Stimulated activated naive CD8-positive, alpha-beta T cell treated with anti-CD3 and anti-CD28 coated beads, Interleukin-15, amount 100 ng/mL, for 72 hours (primary cell): ENCODE measurements around the gene MAT2B.
A peak's percentile ranks its signal among the peaks of the same experiment; 100 is the strongest.

Source experiments
- ATAC-seq: fragments of 150-1000 bp; cut with Tn5 transposase; 2 replicates; pipeline ENCODE4 v1.10.0; 2021; ENCODE audit warnings: mild to moderate bottlenecking, moderate library complexity
- DNase-seq, 2 donors: peaks; one replicate each; pipeline ENCODE4 v3.0.0; 2021 to 2022
- H3K27ac Mint-ChIP-seq, 2 donors: one replicate each; pipeline ENCODE4 v1.8.0; 2022; ENCODE audit warnings: mild to moderate bottlenecking in 2 of 2, mixed read lengths in 2 of 2, moderate library complexity in 2 of 2
- H3K27me3 Mint-ChIP-seq: one replicate; pipeline ENCODE4 v1.8.0; 2022; ENCODE audit warnings: mixed read lengths
- H3K4me1 Mint-ChIP-seq: one replicate; pipeline ENCODE4 v1.8.0; 2022; ENCODE audit warnings: mild to moderate bottlenecking, mixed read lengths
- H3K4me3 Mint-ChIP-seq, 2 donors: one replicate each; pipeline ENCODE4 v1.8.0; 2022; ENCODE audit warnings: mild to moderate bottlenecking in 2 of 2, mixed read lengths in 2 of 2, moderate library complexity in 1 of 2
- H3K9me3 Mint-ChIP-seq, 2 donors: one replicate each; pipeline ENCODE4 v1.8.0; 2022; ENCODE audit warnings: mixed read lengths in 2 of 2

MAT2B gene

GRCh38 chr5:163505368-163506094 is at the start of gene MAT2B:
TSS of gene MAT2B (plus strand) at chr5:163505619. CDS start at chr5:163505687, 68 bp downstream.
- ATAC-seq: peak; percentile 92
- Mint-ChIP-seq H3K27ac (peak within 1 kb of the TSS; percentile 98), H3K4me3 (peak within 1 kb of the TSS; percentile 91 to 95), H3K9me3 (no peaks in the 10 kb centered on the region), H3K27me3 (no peaks in the 10 kb centered on the region), H3K4me1 (peaks cover 26% of the 10 kb centered on the region)
- peak; percentile 95 to 97 for DNase-seq

- peak overlapping the region in 1 of 2 donors; percentile 53 for H3K27ac Mint-ChIP-seq
- DNase-seq (no peak), ATAC-seq (no peak)
- H3K9me3 Mint-ChIP-seq: no peaks in the 10 kb centered on the region
- peak overlapping the region in 1 of 2 donors; percentile 45 for H3K4me3 Mint-ChIP-seq
- peaks cover 37% of the 10 kb centered on the region for H3K4me1 Mint-ChIP-seq
- H3K27me3 Mint-ChIP-seq: no peaks in the 10 kb centered on the region
Observed at GRCh38 chr5:163456029-163456589, 49.3 kb upstream of the MAT2B start.

- no peak for ATAC-seq
- Mint-ChIP-seq H3K9me3 (no peaks in the 10 kb centered on the region), H3K4me3 (peak overlapping the region in 1 of 2 donors; percentile 30), H3K27me3 (no peaks in the 10 kb centered on the region), H3K27ac (no peak overlapping the region), H3K4me1 (peaks cover 37% of the 10 kb centered on the region)
- DNase-seq: no peak
Observed at GRCh38 chr5:163456840-163457239, 48.6 kb upstream of the MAT2B start.

- Mint-ChIP-seq H3K4me3 (peak overlapping the region; percentile 96 to 97), H3K4me1 (peaks cover 43% of the 10 kb centered on the region), H3K27me3 (no peaks in the 10 kb centered on the region), H3K9me3 (no peaks in the 10 kb centered on the region), H3K27ac (peak overlapping the region; percentile 99 to 100)
- DNase-seq: no peak
- no peak for ATAC-seq
Observed at GRCh38 chr5:163458778-163459385, 46.5 kb upstream of the MAT2B start.

- H3K4me3 Mint-ChIP-seq: peak overlapping the region; percentile 96 to 97
- ATAC-seq (no peak), DNase-seq (no peak)
- peak overlapping the region; percentile 99 to 100 for H3K27ac Mint-ChIP-seq
- H3K9me3 Mint-ChIP-seq: no peaks in the 10 kb centered on the region
- H3K27me3 Mint-ChIP-seq: no peaks in the 10 kb centered on the region
- H3K4me1 Mint-ChIP-seq: peaks cover 43% of the 10 kb centered on the region
Observed at GRCh38 chr5:163459462-163459818, 46.0 kb upstream of the MAT2B start.

GRCh38 chr5:163459819-163460561 is 45.4 kb upstream of the MAT2B start, which contains the start of gene NUDCD2:
TSS of gene NUDCD2 (minus strand) at chr5:163460102. CDS start at chr5:163460050, 52 bp downstream.
- H3K9me3 Mint-ChIP-seq: no peaks in the 10 kb centered on the region
- H3K27ac Mint-ChIP-seq: peak within 1 kb of the TSS; percentile 99 to 100
- H3K4me3 Mint-ChIP-seq: peak within 1 kb of the TSS; percentile 96 to 97
- ATAC-seq: peak; percentile 89
- peak; percentile 93 to 94 for DNase-seq
- H3K4me1 Mint-ChIP-seq: peaks cover 39% of the 10 kb centered on the region
- no peaks in the 10 kb centered on the region for H3K27me3 Mint-ChIP-seq

- ATAC-seq (peak; percentile 0), DNase-seq (no peak)
- peaks cover 32% of the 10 kb centered on the region for H3K4me1 Mint-ChIP-seq
- peak within 1 kb of the TSS; percentile 99 to 100 for H3K27ac Mint-ChIP-seq
- H3K27me3 Mint-ChIP-seq: no peaks in the 10 kb centered on the region
- H3K4me3 Mint-ChIP-seq: peak within 1 kb of the TSS; percentile 96 to 97
- H3K9me3 Mint-ChIP-seq: no peaks in the 10 kb centered on the region
Observed at GRCh38 chr5:163460562-163461171, 44.8 kb upstream of the MAT2B start, which contains the start of gene HMMR. TSS of gene HMMR (plus strand) at chr5:163460632. CDS start at chr5:163460693, 61 bp downstream.

GRCh38 chr5:163463063-163463435 is 42.4 kb upstream of the MAT2B start:
- no peak overlapping the region for H3K27ac Mint-ChIP-seq

GRCh38 chr5:163467682-163468081 is 37.7 kb upstream of the MAT2B start:
- no peaks in the 10 kb centered on the region for H3K9me3 Mint-ChIP-seq
- H3K4me1 Mint-ChIP-seq: peaks cover under 1% of the 10 kb centered on the region
- H3K4me3 Mint-ChIP-seq: no peak overlapping the region
- ATAC-seq (no peak), DNase-seq (no peak)
- H3K27ac Mint-ChIP-seq: peak overlapping the region in 1 of 2 donors; percentile 34
- H3K27me3 Mint-ChIP-seq: no peaks in the 10 kb centered on the region

More at GRCh38 chr5:163463063-163463435, 42.4 kb upstream of the MAT2B start:
- DNase-seq: no peak
- no peak for ATAC-seq
- Mint-ChIP-seq H3K4me3 (peak overlapping the region in 1 of 2 donors; percentile 86), H3K9me3 (no peaks in the 10 kb centered on the region), H3K27me3 (no peaks in the 10 kb centered on the region), H3K4me1 (peaks cover 10% of the 10 kb centered on the region)

- no peaks in the 10 kb centered on the region for H3K27me3 Mint-ChIP-seq
- H3K4me1 Mint-ChIP-seq: no peaks in the 10 kb centered on the region
- ATAC-seq (no peak), DNase-seq (no peak)
- no peaks in the 10 kb centered on the region for H3K9me3 Mint-ChIP-seq
- H3K4me3 Mint-ChIP-seq: no peak overlapping the region
- H3K27ac Mint-ChIP-seq: no peak overlapping the region
Observed at GRCh38 chr5:163473635-163474243, 31.7 kb upstream of the MAT2B start.

GRCh38 chr5:163475411-163475810 is 30.0 kb upstream of the MAT2B start:
- Mint-ChIP-seq H3K27me3 (no peaks in the 10 kb centered on the region), H3K4me1 (no peaks in the 10 kb centered on the region), H3K4me3 (no peak overlapping the region), H3K9me3 (no peaks in the 10 kb centered on the region), H3K27ac (no peak overlapping the region)
- ATAC-seq (no peak), DNase-seq (no peak)

- DNase-seq (no peak), ATAC-seq (no peak)
- Mint-ChIP-seq H3K27me3 (no peaks in the 10 kb centered on the region), H3K4me1 (no peaks in the 10 kb centered on the region), H3K4me3 (no peak overlapping the region), H3K27ac (no peak overlapping the region), H3K9me3 (no peaks in the 10 kb centered on the region)
Observed at GRCh38 chr5:163478126-163478981, 27.1 kb upstream of the MAT2B start.

- H3K4me3 Mint-ChIP-seq: no peak overlapping the region
- H3K27ac Mint-ChIP-seq: no peak overlapping the region
- ATAC-seq (no peak), DNase-seq (no peak)
- H3K4me1 Mint-ChIP-seq: no peaks in the 10 kb centered on the region
- no peaks in the 10 kb centered on the region for H3K9me3 Mint-ChIP-seq
- no peaks in the 10 kb centered on the region for H3K27me3 Mint-ChIP-seq
Observed at GRCh38 chr5:163478982-163479271, 26.5 kb upstream of the MAT2B start.

- Mint-ChIP-seq H3K27ac (peak overlapping the region in 1 of 2 donors; percentile 42), H3K4me1 (no peaks in the 10 kb centered on the region), H3K4me3 (no peak overlapping the region), H3K27me3 (no peaks in the 10 kb centered on the region), H3K9me3 (no peaks in the 10 kb centered on the region)
- DNase-seq (no peak), ATAC-seq (no peak)
Observed at GRCh38 chr5:163489055-163489744, 16.2 kb upstream of the MAT2B start.
